HEK293 (cell line): ENCODE results near the gene VWA3A.
"Not testable (repeated sequence)": the region's sequence is repeated elsewhere in the genome, so short reads cannot be mapped to it uniquely, and the experiment has no call there.

Experiments
- CTCF ChIA-PET: fragments of 350-600 bp; formaldehyde crosslinking; extraction: SDS; loops from one replicate; lab custom pipeline; 2021; ENCODE audit warnings: antibody characterized with exemption; lab: Yijun Ruan, JAX
- POLR2A ChIA-PET: fragments of 300-600 bp; formaldehyde crosslinking; extraction: SDS; loops from one replicate; lab custom pipeline; 2020; ENCODE audit warnings: antibody characterized with exemption, inconsistent platforms; lab: Yijun Ruan, JAX
- H3K27ac ChIP-seq: fragments of 200-500 bp; sonication (Bioruptor generic); 2 replicates; pipeline ENCODE4 v1.5.1; 2014; ENCODE audit warnings: low read depth, low read length, control low read depth, inconsistent platforms; ENCODE audit errors: extremely low read depth
- H3K36me3 ChIP-seq, 2 experiments: fragments of 200-500 bp in 1 of 2; sonication (Bioruptor generic) in 1 of 2; 1 replicate in 1 of 2; 2 replicates in 1 of 2; pipeline ENCODE4 v1.5.1; 2014 to 2017; ENCODE audit warnings: inconsistent platforms in 2 of 2, low read length in 2 of 2; ENCODE audit not compliant: control insufficient read depth in 2 of 2, insufficient read depth in 1 of 2
- H3K4me1 ChIP-seq: fragments of 200-500 bp; sonication (Bioruptor generic); 2 replicates; pipeline ENCODE4 v1.5.1; 2014; ENCODE audit warnings: mild to moderate bottlenecking, low read length, inconsistent platforms; ENCODE audit not compliant: control insufficient read depth, insufficient read depth
- H3K4me3 ChIP-seq: 2 replicates; pipeline ENCODE4 v1.5.1; 2011; ENCODE audit warnings: low read depth, mild to moderate bottlenecking, control low read depth, low read length, moderate library complexity
- H3K9me3 ChIP-seq: fragments of 200-500 bp; sonication (Bioruptor generic); 2 replicates; pipeline ENCODE4 v1.5.1; 2014; ENCODE audit warnings: low read depth, low read length, inconsistent platforms; ENCODE audit not compliant: control insufficient read depth, insufficient read depth
- REPIN1 ChIP-seq: fragments of 450-650 bp; formaldehyde crosslinking; IDR thresholded peaks from 2 replicates; pipeline ENCODE4 v1.5.1; 2017; ENCODE audit warnings: missing biosample characterization, missing genetic modification characterization, low read depth
- ZNF138 ChIP-seq: fragments of 450-650 bp; formaldehyde crosslinking; IDR thresholded peaks from 2 replicates; pipeline ENCODE4 v1.5.1; 2016; ENCODE audit warnings: missing biosample characterization, missing genetic modification characterization, borderline replicate concordance
- ZNF140 ChIP-seq: fragments of 450-650 bp; formaldehyde crosslinking; IDR thresholded peaks from 2 replicates; pipeline ENCODE4 v1.5.1; 2016; ENCODE audit warnings: missing biosample characterization, missing genetic modification characterization
- ZNF214 ChIP-seq: fragments of 450-650 bp; formaldehyde crosslinking; IDR thresholded peaks from 2 replicates; pipeline ENCODE4 v1.5.1; 2017; ENCODE audit warnings: missing biosample characterization, mild to moderate bottlenecking, missing genetic modification characterization, borderline replicate concordance
- ZNF221 ChIP-seq: fragments of 450-650 bp; formaldehyde crosslinking; IDR thresholded peaks from 2 replicates; pipeline ENCODE4 v1.5.1; 2017; ENCODE audit warnings: missing biosample characterization, missing genetic modification characterization, borderline replicate concordance
- ZNF341 ChIP-seq: fragments of 450-650 bp; formaldehyde crosslinking; IDR thresholded peaks from 2 replicates; pipeline ENCODE4; 2016; ENCODE audit warnings: low read depth, missing biosample characterization, missing genetic modification characterization
- ZNF600 ChIP-seq: fragments of 450-650 bp; formaldehyde crosslinking; IDR thresholded peaks from 2 replicates; pipeline ENCODE4 v1.5.1; 2016; ENCODE audit warnings: missing biosample characterization, missing genetic modification characterization
- ZNF837 ChIP-seq: fragments of 450-650 bp; formaldehyde crosslinking; IDR thresholded peaks from 2 replicates; pipeline ENCODE4 v1.5.1; 2016; ENCODE audit warnings: missing biosample characterization, missing genetic modification characterization
- ZSCAN4 ChIP-seq: fragments of 450-650 bp; formaldehyde crosslinking; IDR thresholded peaks from 2 replicates; pipeline ENCODE4 v1.5.1; 2017; ENCODE audit warnings: missing biosample characterization, missing genetic modification characterization
- TF ChIP-seq, protein P1 (sequence below): fragments of 450-650 bp; formaldehyde crosslinking; IDR thresholded peaks from 2 replicates; pipeline ENCODE4 v1.5.1; 2016; ENCODE audit warnings: missing biosample characterization, missing genetic modification characterization
- TF ChIP-seq, protein P2 (sequence below): fragments of 450-650 bp; formaldehyde crosslinking; optimal IDR thresholded peaks from 2 replicates; pipeline ENCODE3; 2016; ENCODE audit warnings: missing biosample characterization, mild to moderate bottlenecking, missing genetic modification characterization
- TF ChIP-seq, protein P3 (sequence below): fragments of 450-650 bp; formaldehyde crosslinking; IDR thresholded peaks from 2 replicates; pipeline ENCODE4 v1.5.1; 2016; ENCODE audit warnings: missing biosample characterization, missing genetic modification characterization, low read depth
- TF ChIP-seq, protein P4 (sequence below): fragments of 450-650 bp; formaldehyde crosslinking; IDR thresholded peaks from 2 replicates; pipeline ENCODE4 v1.5.1; 2016; ENCODE audit warnings: missing biosample characterization, missing genetic modification characterization

VWA3A gene

DNA sequence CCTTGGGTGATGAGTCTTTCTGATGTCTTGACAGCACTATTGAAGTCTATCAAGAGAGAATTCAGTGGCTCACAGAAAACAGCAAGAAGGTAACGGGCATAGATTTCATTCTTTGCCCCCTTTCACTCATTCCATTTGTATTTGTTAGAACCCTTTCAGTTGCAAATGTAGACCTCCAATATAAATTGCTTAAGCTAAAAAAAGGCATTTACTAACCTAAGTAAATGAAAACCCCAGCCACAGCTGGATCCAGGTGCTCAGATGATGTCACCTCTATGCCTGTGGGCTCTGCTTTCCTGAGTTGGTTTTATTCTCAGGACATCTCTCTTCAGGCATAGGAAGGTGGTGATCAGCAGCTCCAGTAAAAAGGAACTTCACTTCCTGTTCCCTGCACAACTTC lies 11.1 kb downstream of the VWA3A start:
- H3K4me3 ChIP-seq = no peak overlapping the region
- H3K9me3 ChIP-seq = no peaks in the 10 kb centered on the region
- ChIA-PET POLR2A (no interaction called here), CTCF (interaction anchor here (0.6 to 7.1 kb wide), 4 partner anchors 8 to 137 kb away, joined by 3 to 31 read pairs (median 4); no protein-coding TSS in a partner anchor)
- H3K27ac ChIP-seq = no peak overlapping the region
- no peaks in the 10 kb centered on the region for H3K36me3 ChIP-seq
- TF ChIP-seq ZNF140 (tag by site-specific recombination) = no peak
- no peak for TF ChIP-seq ZNF600 (tag by site-specific recombination)
- TF ChIP-seq, protein P1, sequence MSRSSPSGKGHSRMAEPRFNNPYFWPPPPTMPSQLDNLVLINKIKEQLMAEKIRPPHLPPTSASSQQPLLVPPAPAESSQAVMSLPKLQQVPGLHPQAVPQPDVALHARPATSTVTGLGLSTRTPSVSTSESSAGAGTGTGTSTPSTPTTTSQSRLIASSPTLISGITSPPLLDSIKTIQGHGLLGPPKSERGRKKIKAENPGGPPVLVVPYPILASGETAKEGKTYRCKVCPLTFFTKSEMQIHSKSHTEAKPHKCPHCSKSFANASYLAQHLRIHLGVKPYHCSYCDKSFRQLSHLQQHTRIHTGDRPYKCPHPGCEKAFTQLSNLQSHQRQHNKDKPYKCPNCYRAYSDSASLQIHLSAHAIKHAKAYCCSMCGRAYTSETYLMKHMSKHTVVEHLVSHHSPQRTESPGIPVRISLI (tag by site-specific recombination) = no peak
- TF ChIP-seq REPIN1 (tag by site-specific recombination) = no peak
- TF ChIP-seq, protein P2, sequence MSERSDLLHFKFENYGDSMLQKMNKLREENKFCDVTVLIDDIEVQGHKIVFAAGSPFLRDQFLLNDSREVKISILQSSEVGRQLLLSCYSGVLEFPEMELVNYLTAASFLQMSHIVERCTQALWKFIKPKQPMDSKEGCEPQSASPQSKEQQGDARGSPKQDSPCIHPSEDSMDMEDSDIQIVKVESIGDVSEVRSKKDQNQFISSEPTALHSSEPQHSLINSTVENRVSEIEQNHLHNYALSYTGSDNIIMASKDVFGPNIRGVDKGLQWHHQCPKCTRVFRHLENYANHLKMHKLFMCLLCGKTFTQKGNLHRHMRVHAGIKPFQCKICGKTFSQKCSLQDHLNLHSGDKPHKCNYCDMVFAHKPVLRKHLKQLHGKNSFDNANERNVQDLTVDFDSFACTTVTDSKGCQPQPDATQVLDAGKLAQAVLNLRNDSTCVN (tag by site-specific recombination) = no peak
- TF ChIP-seq, protein P3, sequence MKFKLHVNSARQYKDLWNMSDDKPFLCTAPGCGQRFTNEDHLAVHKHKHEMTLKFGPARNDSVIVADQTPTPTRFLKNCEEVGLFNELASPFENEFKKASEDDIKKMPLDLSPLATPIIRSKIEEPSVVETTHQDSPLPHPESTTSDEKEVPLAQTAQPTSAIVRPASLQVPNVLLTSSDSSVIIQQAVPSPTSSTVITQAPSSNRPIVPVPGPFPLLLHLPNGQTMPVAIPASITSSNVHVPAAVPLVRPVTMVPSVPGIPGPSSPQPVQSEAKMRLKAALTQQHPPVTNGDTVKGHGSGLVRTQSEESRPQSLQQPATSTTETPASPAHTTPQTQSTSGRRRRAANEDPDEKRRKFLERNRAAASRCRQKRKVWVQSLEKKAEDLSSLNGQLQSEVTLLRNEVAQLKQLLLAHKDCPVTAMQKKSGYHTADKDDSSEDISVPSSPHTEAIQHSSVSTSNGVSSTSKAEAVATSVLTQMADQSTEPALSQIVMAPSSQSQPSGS (tag by site-specific recombination) = no peak
- TF ChIP-seq ZSCAN4 (tag by site-specific recombination) = no peak
- TF ChIP-seq ZNF837 (tag by site-specific recombination) = no peak
- no peak for TF ChIP-seq ZNF221 (tag by site-specific recombination)
- no peak for TF ChIP-seq ZNF138 (tag by site-specific recombination)
- no peak for TF ChIP-seq ZNF341
- H3K4me1 ChIP-seq = no peaks in the 10 kb centered on the region

DNA sequence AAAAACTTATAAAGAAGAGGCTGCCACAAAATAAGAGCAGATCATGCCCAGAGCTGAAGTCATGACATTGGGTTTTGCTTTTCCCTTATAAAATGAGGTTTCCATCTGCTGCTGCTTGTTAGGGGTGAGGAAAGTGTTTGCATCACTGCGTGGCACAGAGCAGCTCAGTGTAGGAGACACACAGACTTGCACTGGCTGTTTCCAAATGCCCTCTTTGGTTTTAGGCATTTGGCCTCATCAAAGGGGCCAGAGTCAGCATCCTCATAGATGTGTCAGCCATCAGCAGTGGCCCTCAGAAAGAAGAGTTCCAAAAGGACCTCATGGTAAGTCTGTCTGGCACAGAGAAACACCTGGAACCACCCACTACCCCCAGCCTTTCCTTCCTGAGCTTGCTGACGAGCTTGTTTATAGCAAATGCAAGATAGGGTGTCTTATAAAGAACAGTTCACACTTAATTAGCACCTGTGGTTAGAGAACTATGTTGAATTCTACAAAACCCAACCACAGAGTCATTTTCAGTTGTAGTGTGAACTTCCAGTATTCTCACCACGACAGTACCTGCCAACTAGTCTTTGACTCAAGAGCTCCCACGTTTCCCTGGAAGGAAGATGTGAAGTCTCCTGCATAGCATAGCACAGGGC lies 17.0 kb downstream of the VWA3A start:
- Histone ChIP-seq H3K4me3 (no peak overlapping the region), H3K36me3 (no peaks in the 10 kb centered on the region), H3K9me3 (no peaks in the 10 kb centered on the region), H3K4me1 (no peaks in the 10 kb centered on the region), H3K27ac (no peak overlapping the region)
- CTCF ChIA-PET = interaction anchor here (0.6 to 3.6 kb wide), 5 partner anchors 10 to 107 kb away, joined by 3 to 18 read pairs (median 6); no protein-coding TSS in a partner anchor
- TF ChIP-seq, protein P4, sequence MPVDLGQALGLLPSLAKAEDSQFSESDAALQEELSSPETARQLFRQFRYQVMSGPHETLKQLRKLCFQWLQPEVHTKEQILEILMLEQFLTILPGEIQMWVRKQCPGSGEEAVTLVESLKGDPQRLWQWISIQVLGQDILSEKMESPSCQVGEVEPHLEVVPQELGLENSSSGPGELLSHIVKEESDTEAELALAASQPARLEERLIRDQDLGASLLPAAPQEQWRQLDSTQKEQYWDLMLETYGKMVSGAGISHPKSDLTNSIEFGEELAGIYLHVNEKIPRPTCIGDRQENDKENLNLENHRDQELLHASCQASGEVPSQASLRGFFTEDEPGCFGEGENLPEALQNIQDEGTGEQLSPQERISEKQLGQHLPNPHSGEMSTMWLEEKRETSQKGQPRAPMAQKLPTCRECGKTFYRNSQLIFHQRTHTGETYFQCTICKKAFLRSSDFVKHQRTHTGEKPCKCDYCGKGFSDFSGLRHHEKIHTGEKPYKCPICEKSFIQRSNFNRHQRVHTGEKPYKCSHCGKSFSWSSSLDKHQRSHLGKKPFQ (tag by site-specific recombination) = peak; percentile 71; the same call in 1 of the 2 replicates
- no peak for TF ChIP-seq ZNF214
- POLR2A ChIA-PET = no interaction called here

DNA sequence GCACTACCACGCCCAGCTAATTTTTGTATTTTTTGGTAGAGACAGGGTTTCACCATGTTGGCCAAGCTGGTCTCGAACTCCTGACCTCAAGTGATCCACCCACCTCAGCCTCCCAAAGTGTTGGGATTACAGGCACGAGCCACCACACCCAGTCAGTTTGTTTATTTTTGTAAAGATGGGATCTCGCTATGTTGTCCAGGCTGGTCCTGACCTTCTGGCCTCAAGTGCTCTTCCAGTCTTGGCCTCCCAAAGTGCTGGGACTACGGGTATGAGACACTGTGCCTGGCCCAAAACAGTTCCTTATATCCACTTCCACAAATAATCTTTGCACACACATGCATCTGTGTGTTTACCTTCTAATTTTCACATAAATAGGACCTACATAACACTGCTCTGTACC lies 19.3 kb downstream of the VWA3A start:
- H3K4me1 ChIP-seq, H3K27ac ChIP-seq, H3K36me3 ChIP-seq, H3K9me3 ChIP-seq, POLR2A ChIA-PET, H3K4me3 ChIP-seq: not testable (repeated sequence)
- CTCF ChIA-PET = interaction anchor here (0.6 to 2.0 kb wide), 2 partner anchors 13 to 46 kb away, joined by 4 to 11 read pairs; no protein-coding TSS in a partner anchor
